ENCODE measurements around the gene CACNG4. TPM values are rescaled to one million over a fixed set of nuclear protein-coding genes. Genes with fewer than 3 reads are reported as not detected.
A peak's percentile ranks its signal among the peaks of the same experiment; 100 is the strongest.

CACNG4 gene
- total RNA-seq, 1 experiment from 2014 or later, result not detected

GRCh38 chr17:67080804-67081203 lies 116.3 kb downstream of the CACNG4 start:
- Histone ChIP-seq H3K4me1 (ENCODE audit: low read length) (peaks cover 8% of the 10 kb centered on the region), H3K27ac (ENCODE audit: low read length) (no peak overlapping the region), H3K27me3 (ENCODE audit: low read length) (no peaks in the 10 kb centered on the region), H3K9me2 (replicated peaks; ENCODE audit: insufficient read depth, low read length) (no peaks in the 10 kb centered on the region), H3K36me3 (ENCODE audit: insufficient read depth, low read length) (peaks cover 5% of the 10 kb centered on the region; the same call in 1 of the 2 replicates), H3K4me2 (ENCODE audit: low read depth, low read length, poor library complexity, severe bottlenecking) (no peak overlapping the region), H2AFZ (ENCODE audit: low read length) (no peak overlapping the region), H3K4me3 (ENCODE audit: low read length) (no peak overlapping the region), H4K20me1 (ENCODE audit: insufficient read depth, low read depth, low read length) (no peaks in the 10 kb centered on the region), H3K9ac (ENCODE audit: low read length) (no peak overlapping the region), H3K9me3 (ENCODE audit: low read length) (no peaks in the 10 kb centered on the region), H3K79me2 (ENCODE audit: low read length) (peaks cover 27% of the 10 kb centered on the region)
- DNase-seq, result no peak

GRCh38 chr17:67082107-67082506 lies 117.6 kb downstream of the CACNG4 start:
- no peaks in the 10 kb centered on the region for H3K27me3 ChIP-seq (ENCODE audit: low read length)
- no peak overlapping the region for H2AFZ ChIP-seq (ENCODE audit: low read length)
- peaks cover 37% of the 10 kb centered on the region for H3K79me2 ChIP-seq (ENCODE audit: low read length)
- peaks cover 8% of the 10 kb centered on the region for H3K36me3 ChIP-seq (ENCODE audit: insufficient read depth, low read length)
- no peak overlapping the region for H3K4me2 ChIP-seq (ENCODE audit: low read depth, low read length, poor library complexity, severe bottlenecking)
- H3K9me3 ChIP-seq (ENCODE audit: low read length), result no peaks in the 10 kb centered on the region
- H3K27ac ChIP-seq (ENCODE audit: low read length), result no peak overlapping the region
- DNase-seq, result peak; percentile 45
- H3K9ac ChIP-seq (ENCODE audit: low read length), result no peak overlapping the region
- no peaks in the 10 kb centered on the region for H4K20me1 ChIP-seq (ENCODE audit: insufficient read depth, low read depth, low read length)
- H3K4me3 ChIP-seq (ENCODE audit: low read length), result no peak overlapping the region
- H3K4me1 ChIP-seq (ENCODE audit: low read length), result peaks cover 8% of the 10 kb centered on the region
- no peaks in the 10 kb centered on the region for H3K9me2 ChIP-seq (replicated peaks; ENCODE audit: insufficient read depth, low read length)

Other genes with a start within 250 kb of the CACNG4 start
- gene CACNG5, start 129.6 kb upstream of the CACNG4 start, total RNA-seq (2014; rRNA removed; shearing (Covaris generic); ENCODE audit: low replicate concordance), result not detected in 2 replicates
- gene CACNG1, start 79.8 kb downstream of the CACNG4 start, total RNA-seq (2014; rRNA removed; shearing (Covaris generic); ENCODE audit: low replicate concordance), result not detected in 2 replicates